ENCODE measurements around the gene CNIH1.
"Not testable (repeated sequence)": the region's sequence is repeated elsewhere in the genome, so short reads cannot be mapped to it uniquely, and the experiment has no call there.

The CNIH1 gene

DNA sequence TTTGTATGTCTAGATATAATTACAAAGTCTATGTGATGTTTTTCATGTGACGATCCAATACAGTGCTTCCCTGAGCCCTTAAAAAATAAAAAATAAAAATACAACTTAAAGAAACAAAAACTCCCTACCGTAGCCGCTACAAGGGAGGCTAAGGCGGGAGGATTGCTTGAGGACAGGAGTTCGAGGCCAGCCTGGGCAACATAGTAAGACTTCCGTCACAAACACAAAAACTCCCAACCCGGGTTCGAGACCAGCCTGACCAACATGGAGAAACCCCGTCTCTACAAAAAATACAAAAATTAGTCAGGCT is 45.0 kb downstream of the CNIH1 start:
- peaks cover 6% of the 10 kb centered on the region; the same call in 1 of the 2 replicates for H3K27me3 ChIP-seq (ENCODE audit: insufficient read depth, low read length)
- H3K9ac ChIP-seq (ENCODE audit: low read depth, low read length), result peak overlapping the region; percentile 58
- H3K9me3 ChIP-seq (ENCODE audit: insufficient read depth, low read depth, low read length), result no peaks in the 10 kb centered on the region
- H3K4me3 ChIP-seq (ENCODE audit: low read length), result peak overlapping the region; percentile 89
- H3K27ac ChIP-seq (ENCODE audit: low read depth, low read length), result no peak overlapping the region
- peaks cover 14% of the 10 kb centered on the region for H3K36me3 ChIP-seq (ENCODE audit: insufficient read depth, low read length)
- WGBS, result 67% methylated on average over 8 of the region's 9 CpGs
- 0 out of 2 replicates have a peak, but pooled peaks cover 2% of the 10 kb centered on the region for H3K4me1 ChIP-seq (ENCODE audit: insufficient read depth, low read length)

- Histone ChIP-seq H3K27me3 (ENCODE audit: insufficient read depth, low read length) (peaks cover 6% of the 10 kb centered on the region; the same call in 1 of the 2 replicates), H3K9ac (ENCODE audit: low read depth, low read length) (no peak overlapping the region)
- 91% methylated on average over 2 of the region's 2 CpGs for WGBS
Measured at GRCh38 chr14:54395716-54396115, 45.5 kb downstream of the CNIH1 start.

GRCh38 chr14:54395284-54395683 is 45.9 kb downstream of the CNIH1 start:
- Histone ChIP-seq H3K27me3 (ENCODE audit: insufficient read depth, low read length) (peaks cover 6% of the 10 kb centered on the region; the same call in 1 of the 2 replicates), H3K9me3 (ENCODE audit: insufficient read depth, low read depth, low read length) (no peaks in the 10 kb centered on the region), H3K36me3 (ENCODE audit: insufficient read depth, low read length) (peaks cover 8% of the 10 kb centered on the region), H3K4me1 (ENCODE audit: insufficient read depth, low read length) (0 out of 2 replicates have a peak, but pooled peaks cover 2% of the 10 kb centered on the region), H3K4me3 (ENCODE audit: low read length) (no peak overlapping the region), H3K27ac (ENCODE audit: low read depth, low read length) (no peak overlapping the region), H3K9ac (ENCODE audit: low read depth, low read length) (no peak overlapping the region)
- WGBS, result 68% methylated on average over 4 of the region's 4 CpGs

More at GRCh38 chr14:54395716-54396115, 45.5 kb downstream of the CNIH1 start:
- H3K9me3 ChIP-seq (ENCODE audit: insufficient read depth, low read depth, low read length), result no peaks in the 10 kb centered on the region
- H3K4me3 ChIP-seq (ENCODE audit: low read length), result no peak overlapping the region
- H3K36me3 ChIP-seq (ENCODE audit: insufficient read depth, low read length), result peaks cover 13% of the 10 kb centered on the region
- H3K27ac ChIP-seq (ENCODE audit: low read depth, low read length), result no peak overlapping the region
- 0 out of 2 replicates have a peak, but pooled peaks cover 2% of the 10 kb centered on the region for H3K4me1 ChIP-seq (ENCODE audit: insufficient read depth, low read length)

DNA sequence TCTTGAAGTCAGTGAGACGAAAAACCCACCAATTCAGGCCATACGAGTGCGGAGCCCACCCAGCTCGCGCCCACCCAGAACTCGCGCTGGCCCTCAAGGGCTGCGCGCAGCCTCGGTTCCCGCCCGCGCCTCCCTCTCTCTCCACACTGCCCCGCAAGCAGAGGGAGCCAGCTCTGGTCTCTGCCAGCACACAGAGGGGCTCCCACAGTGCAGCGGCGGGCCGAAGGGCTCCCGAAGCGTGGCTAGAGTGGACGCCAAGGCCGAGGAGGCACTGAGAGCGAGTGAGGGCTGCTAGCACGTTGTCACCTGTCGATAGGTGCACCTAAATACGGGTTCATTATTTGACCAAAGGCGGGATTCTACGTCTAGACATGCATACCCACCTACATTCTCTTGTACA is 46.6 kb downstream of the CNIH1 start:
- 95% methylated on average over 27 of the region's 27 CpGs for WGBS
- peaks cover 6% of the 10 kb centered on the region; the same call in 1 of the 2 replicates for H3K27me3 ChIP-seq (ENCODE audit: insufficient read depth, low read length)
- H3K27ac ChIP-seq (ENCODE audit: low read depth, low read length), result no peak overlapping the region
- H3K9me3 ChIP-seq (ENCODE audit: insufficient read depth, low read depth, low read length), result no peaks in the 10 kb centered on the region
- 0 out of 2 replicates have a peak, but pooled peaks cover 2% of the 10 kb centered on the region for H3K4me1 ChIP-seq (ENCODE audit: insufficient read depth, low read length)
- peaks cover 2% of the 10 kb centered on the region; the same call in 1 of the 2 replicates for H3K36me3 ChIP-seq (ENCODE audit: insufficient read depth, low read length)
- H3K4me3 ChIP-seq (ENCODE audit: low read length), result no peak overlapping the region
- no peak overlapping the region for H3K9ac ChIP-seq (ENCODE audit: low read depth, low read length)

DNA sequence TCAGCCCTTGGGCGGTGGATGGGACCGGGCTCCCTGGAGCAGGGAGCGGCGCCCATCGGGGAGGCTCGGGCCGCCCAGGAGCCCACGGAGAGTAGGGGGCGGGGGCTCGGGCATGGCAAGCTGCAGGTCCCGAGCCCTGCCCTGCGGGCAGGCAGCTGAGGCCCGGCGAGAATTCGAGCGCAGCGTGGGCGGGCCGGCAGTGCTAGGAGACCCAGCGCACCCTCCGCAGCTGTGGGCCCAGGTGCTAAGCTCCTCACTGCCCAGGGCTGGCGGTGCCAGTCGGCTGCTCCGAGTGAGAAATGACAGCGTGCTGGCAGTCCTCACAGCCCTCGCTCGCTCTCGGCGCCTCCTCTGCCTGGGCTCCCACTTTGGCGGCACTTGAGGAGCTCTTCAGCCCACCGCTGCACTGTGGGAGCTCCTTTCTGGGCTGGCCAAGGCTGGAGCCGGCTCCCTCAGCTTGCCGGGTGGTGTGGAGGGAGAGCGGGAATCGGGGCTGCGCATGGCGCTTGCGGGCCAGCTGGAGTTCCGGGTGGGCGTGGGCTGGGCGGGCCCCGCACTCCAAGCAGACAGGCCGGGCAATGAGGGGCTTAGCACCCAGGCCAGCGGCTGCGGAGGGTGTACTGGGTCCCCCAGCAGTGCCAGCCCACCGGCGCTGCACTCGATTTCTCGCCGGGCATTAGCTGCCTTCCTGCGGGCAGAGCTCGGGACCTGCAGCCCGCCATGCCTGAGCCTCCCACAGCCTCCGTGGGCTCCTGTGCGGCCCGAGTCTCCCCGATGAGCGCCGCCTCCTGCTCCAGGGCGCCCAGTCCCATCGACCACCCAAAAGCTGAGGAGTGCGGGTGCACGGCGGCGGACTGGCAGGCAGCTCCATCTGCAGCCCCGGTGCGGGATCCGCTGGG is 47.9 kb downstream of the CNIH1 start:
- H3K9ac ChIP-seq (ENCODE audit: low read depth, low read length); H3K27me3 ChIP-seq (ENCODE audit: insufficient read depth, low read length); H3K36me3 ChIP-seq (ENCODE audit: insufficient read depth, low read length); H3K4me1 ChIP-seq (ENCODE audit: insufficient read depth, low read length); H3K27ac ChIP-seq (ENCODE audit: low read depth, low read length); H3K9me3 ChIP-seq (ENCODE audit: insufficient read depth, low read depth, low read length); H3K4me3 ChIP-seq (ENCODE audit: low read length): not testable (repeated sequence)
- 93% methylated on average over 68 of the region's 68 CpGs for WGBS

DNA sequence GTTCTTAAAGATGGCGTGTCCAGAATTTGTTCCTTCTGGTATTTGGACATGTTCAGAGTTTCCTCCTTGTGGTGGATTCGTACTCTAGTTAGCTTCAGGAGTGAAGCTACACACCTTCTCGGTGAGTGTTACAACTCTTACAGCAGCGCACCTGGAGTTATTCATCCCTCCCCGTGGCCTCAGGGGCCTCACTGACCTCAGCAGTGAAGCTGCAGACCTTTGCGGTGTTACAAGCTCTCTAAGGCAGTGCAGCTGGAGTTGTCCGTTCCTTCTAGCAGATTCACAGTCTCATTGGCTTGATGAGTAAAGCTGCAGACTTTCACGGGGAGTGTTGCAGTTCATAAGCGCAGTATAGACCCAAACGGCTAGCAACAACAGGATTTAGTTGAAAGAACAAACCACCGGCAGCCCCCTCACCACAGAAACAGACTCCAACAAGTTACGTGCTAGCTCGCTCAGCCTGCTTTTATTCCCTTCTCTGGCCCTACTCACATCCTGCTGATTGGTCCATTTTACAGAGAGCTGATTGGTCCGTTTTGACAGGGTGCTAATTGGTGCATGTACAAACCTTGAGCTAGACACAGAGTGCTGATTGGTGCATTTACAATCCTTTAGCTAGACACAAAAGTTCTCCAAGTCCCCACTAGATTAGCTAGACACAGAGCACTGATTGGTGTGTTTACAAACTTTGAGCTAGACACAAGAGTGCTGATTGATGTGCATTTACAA is 48.9 kb downstream of the CNIH1 start:
- no peak overlapping the region for H3K9ac ChIP-seq (ENCODE audit: low read depth, low read length)
- no peak overlapping the region for H3K27ac ChIP-seq (ENCODE audit: low read depth, low read length)
- H3K4me3 ChIP-seq (ENCODE audit: low read length), result no peak overlapping the region
- no peaks in the 10 kb centered on the region for H3K4me1 ChIP-seq (ENCODE audit: insufficient read depth, low read length)
- no peaks in the 10 kb centered on the region for H3K9me3 ChIP-seq (ENCODE audit: insufficient read depth, low read depth, low read length)
- WGBS, result 87% methylated on average over 14 of the region's 14 CpGs
- H3K36me3 ChIP-seq (ENCODE audit: insufficient read depth, low read length), result no peaks in the 10 kb centered on the region
- H3K27me3 ChIP-seq (ENCODE audit: insufficient read depth, low read length), result peaks cover 2% of the 10 kb centered on the region; the same call in 1 of the 2 replicates

DNA sequence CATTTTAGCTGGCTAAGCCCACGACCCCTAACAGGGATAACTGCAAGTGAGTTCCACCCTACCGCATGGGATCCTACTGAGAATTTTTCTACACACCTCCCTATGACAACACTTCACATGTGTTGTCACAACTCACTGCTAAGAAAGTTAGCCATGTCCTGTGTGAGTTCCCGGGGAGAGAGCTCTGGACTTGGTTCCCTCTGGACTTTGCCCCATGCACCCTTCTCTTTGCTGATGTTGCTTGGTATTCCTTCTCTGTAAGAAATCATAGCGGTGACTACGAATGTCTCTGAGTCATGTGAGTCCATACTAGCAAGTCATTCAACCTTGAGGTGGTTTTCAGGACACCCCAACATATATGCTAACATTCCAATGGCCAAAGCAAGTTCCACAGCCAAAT is 53.8 kb downstream of the CNIH1 start:
- WGBS, result 94% methylated on average over 5 of the region's 5 CpGs
- Histone ChIP-seq H3K27me3 (ENCODE audit: insufficient read depth, low read length) (no peaks in the 10 kb centered on the region), H3K9ac (ENCODE audit: low read depth, low read length) (no peak overlapping the region), H3K27ac (ENCODE audit: low read depth, low read length) (no peak overlapping the region), H3K36me3 (ENCODE audit: insufficient read depth, low read length) (no peaks in the 10 kb centered on the region), H3K4me3 (ENCODE audit: low read length) (no peak overlapping the region), H3K4me1 (ENCODE audit: insufficient read depth, low read length) (no peaks in the 10 kb centered on the region), H3K9me3 (ENCODE audit: insufficient read depth, low read depth, low read length) (no peaks in the 10 kb centered on the region)

DNA sequence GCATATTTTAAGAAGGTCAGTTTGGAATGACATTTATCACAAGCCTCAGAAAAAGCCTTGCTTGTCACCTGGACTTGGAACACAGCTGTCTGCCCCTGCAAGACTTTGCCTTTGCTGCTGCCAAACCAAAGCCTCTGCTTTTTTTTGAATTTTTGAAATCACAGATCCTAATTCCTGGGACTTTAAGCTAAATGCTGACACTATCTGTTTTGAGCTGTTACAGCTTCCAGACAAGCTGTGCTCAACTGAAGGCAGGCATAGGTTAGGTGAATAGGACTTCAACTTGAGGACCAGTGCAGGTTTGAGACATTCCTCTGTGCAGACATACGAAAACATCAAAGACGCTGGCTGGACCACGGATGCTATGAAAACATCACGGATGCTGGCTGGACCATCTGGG is 55.6 kb downstream of the CNIH1 start:
- 95% methylated on average over 4 of the region's 4 CpGs for WGBS
- no peak overlapping the region for H3K9ac ChIP-seq (ENCODE audit: low read depth, low read length)

GRCh38 chr14:54383835-54384234 is 57.3 kb downstream of the CNIH1 start:
- Histone ChIP-seq H3K4me3 (ENCODE audit: low read length) (no peak overlapping the region), H3K9me3 (ENCODE audit: insufficient read depth, low read depth, low read length) (no peaks in the 10 kb centered on the region), H3K36me3 (ENCODE audit: insufficient read depth, low read length) (no peaks in the 10 kb centered on the region), H3K27ac (ENCODE audit: low read depth, low read length) (no peak overlapping the region), H3K27me3 (ENCODE audit: insufficient read depth, low read length) (no peaks in the 10 kb centered on the region), H3K4me1 (ENCODE audit: insufficient read depth, low read length) (0 out of 2 replicates have a peak, but pooled peaks cover 2% of the 10 kb centered on the region), H3K9ac (ENCODE audit: low read depth, low read length) (no peak overlapping the region)
- WGBS, result 83% methylated on average over 4 of the region's 4 CpGs

More for the DNA sequence above, 55.6 kb downstream of the CNIH1 start:
- H3K36me3 ChIP-seq (ENCODE audit: insufficient read depth, low read length), result no peaks in the 10 kb centered on the region
- H3K4me1 ChIP-seq (ENCODE audit: insufficient read depth, low read length), result 0 out of 2 replicates have a peak, but pooled peaks cover 2% of the 10 kb centered on the region
- H3K4me3 ChIP-seq (ENCODE audit: low read length), result no peak overlapping the region
- no peaks in the 10 kb centered on the region for H3K9me3 ChIP-seq (ENCODE audit: insufficient read depth, low read depth, low read length)
- no peak overlapping the region for H3K27ac ChIP-seq (ENCODE audit: low read depth, low read length)
- H3K27me3 ChIP-seq (ENCODE audit: insufficient read depth, low read length), result no peaks in the 10 kb centered on the region

GRCh38 chr14:54381821-54382220 is 59.4 kb downstream of the CNIH1 start:
- Histone ChIP-seq H3K27me3 (ENCODE audit: insufficient read depth, low read length) (no peaks in the 10 kb centered on the region), H3K4me3 (ENCODE audit: low read length) (no peak overlapping the region), H3K4me1 (ENCODE audit: insufficient read depth, low read length) (peaks cover 11% of the 10 kb centered on the region; the same call in 1 of the 2 replicates), H3K9me3 (ENCODE audit: insufficient read depth, low read depth, low read length) (no peaks in the 10 kb centered on the region), H3K36me3 (ENCODE audit: insufficient read depth, low read length) (no peaks in the 10 kb centered on the region), H3K27ac (ENCODE audit: low read depth, low read length) (no peak overlapping the region), H3K9ac (ENCODE audit: low read depth, low read length) (no peak overlapping the region)

- not testable (repeated sequence) for H3K27ac ChIP-seq (ENCODE audit: low read depth, low read length); H3K9ac ChIP-seq (ENCODE audit: low read depth, low read length); H3K9me3 ChIP-seq (ENCODE audit: insufficient read depth, low read depth, low read length); H3K4me3 ChIP-seq (ENCODE audit: low read length); H3K27me3 ChIP-seq (ENCODE audit: insufficient read depth, low read length); H3K36me3 ChIP-seq (ENCODE audit: insufficient read depth, low read length)
- H3K4me1 ChIP-seq (ENCODE audit: insufficient read depth, low read length), result peaks cover 11% of the 10 kb centered on the region; the same call in 1 of the 2 replicates
- WGBS, result 98% methylated on average over 3 of the region's 3 CpGs
Measured at GRCh38 chr14:54380558-54380957, 60.6 kb downstream of the CNIH1 start.
